GM12892 (cell line): ENCODE data around the gene OCA2.

Source experiments
- POLR2A ChIP-seq: IDR thresholded peaks from 2 replicates; pipeline ENCODE4 v1.6.1; 2011; ENCODE audit warnings: low read depth, low read length, control low read depth
- TAF1 ChIP-seq: IDR thresholded peaks from 2 replicates; pipeline ENCODE4 v1.6.1; 2011; ENCODE audit warnings: low read depth, mild to moderate bottlenecking, control low read depth, low read length, borderline replicate concordance

- TF ChIP-seq POLR2A (no peak), TAF1 (no peak)
These were observed 86.9 kb downstream of the OCA2 start for GRCh38 chr15:28012231-28012630.
